ENCODE data around the gene CCDC92B. TPM values are rescaled to one million over a fixed set of nuclear protein-coding genes. Genes with fewer than 3 reads are reported as not detected.

The CCDC92B gene
- total RNA-seq, 1 donor from 2014 or later, result 1.3 TPM

DNA sequence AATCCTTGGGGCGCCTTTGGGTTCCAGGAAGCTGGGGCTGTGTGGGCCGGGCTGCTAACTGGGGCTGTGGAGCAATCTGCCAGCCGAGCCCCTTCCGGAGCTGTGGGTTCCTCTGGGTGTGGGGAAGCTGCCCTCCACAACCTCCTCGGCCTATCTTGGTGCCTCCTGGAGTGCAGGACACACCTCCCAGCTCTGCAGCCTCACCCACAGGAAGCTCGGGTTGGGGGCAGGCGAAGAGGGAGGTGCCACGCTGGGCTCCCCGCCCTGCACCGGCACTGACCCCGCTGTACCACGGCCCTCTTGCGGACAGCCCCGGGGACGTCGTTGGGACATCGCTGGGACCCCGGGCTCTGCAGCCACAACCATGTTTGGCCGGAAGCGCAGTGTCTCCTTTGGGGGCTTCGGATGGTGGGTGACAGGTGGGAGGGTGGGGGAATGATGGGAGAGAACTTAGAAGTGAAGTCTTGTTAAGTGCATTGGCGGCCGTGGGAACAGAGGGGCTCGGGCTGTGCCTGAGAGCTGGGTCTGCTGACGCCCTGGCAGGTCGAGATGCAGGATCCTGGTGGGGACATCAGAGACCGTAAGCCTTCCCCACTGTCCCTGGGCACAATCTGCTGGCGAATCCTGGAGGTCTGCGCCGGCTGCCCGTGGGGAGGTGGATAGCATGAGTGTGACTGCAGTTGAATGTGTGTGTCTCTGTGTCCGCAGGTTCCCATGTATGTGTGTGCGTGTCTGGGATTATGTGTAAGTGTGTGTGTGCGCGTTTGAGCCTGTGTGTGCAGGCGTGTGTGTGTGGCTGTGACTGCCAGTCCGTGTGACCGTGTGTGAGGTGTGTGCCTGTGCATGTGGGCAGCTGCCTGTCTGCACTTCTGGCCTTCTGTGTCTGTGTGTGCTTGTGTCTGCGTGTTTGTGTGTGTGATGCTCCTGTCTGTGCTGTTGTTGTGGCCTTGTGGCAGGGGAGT lies 47.0 kb upstream of the CCDC92B start, which contains the start of gene RAP1GAP2:
TSS of gene RAP1GAP2 (plus strand) at position 275 of the 962 bp plus-strand sequence. CDS start at position 365, 90 bp downstream.
- TF ChIP-seq, protein P1, sequence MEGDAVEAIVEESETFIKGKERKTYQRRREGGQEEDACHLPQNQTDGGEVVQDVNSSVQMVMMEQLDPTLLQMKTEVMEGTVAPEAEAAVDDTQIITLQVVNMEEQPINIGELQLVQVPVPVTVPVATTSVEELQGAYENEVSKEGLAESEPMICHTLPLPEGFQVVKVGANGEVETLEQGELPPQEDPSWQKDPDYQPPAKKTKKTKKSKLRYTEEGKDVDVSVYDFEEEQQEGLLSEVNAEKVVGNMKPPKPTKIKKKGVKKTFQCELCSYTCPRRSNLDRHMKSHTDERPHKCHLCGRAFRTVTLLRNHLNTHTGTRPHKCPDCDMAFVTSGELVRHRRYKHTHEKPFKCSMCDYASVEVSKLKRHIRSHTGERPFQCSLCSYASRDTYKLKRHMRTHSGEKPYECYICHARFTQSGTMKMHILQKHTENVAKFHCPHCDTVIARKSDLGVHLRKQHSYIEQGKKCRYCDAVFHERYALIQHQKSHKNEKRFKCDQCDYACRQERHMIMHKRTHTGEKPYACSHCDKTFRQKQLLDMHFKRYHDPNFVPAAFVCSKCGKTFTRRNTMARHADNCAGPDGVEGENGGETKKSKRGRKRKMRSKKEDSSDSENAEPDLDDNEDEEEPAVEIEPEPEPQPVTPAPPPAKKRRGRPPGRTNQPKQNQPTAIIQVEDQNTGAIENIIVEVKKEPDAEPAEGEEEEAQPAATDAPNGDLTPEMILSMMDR (conservative IDR thresholded peaks at IDR 0.05), result no peak
- Mint-ChIP-seq H3K9me3 (no peaks in the 10 kb centered on the region), H3K36me3 (no peaks in the 10 kb centered on the region), H3K4me1 (ENCODE audit: unreplicated experiment) (peaks cover 3% of the 10 kb centered on the region), H3K27me3 (peaks cover 17% of the 10 kb centered on the region), H3K4me3 (no peak within 1 kb of the TSS), H3K27ac (no peak within 1 kb of the TSS)
- DNase-seq (ENCODE audit: extremely low spot score, unreplicated experiment), result no peak

DNA sequence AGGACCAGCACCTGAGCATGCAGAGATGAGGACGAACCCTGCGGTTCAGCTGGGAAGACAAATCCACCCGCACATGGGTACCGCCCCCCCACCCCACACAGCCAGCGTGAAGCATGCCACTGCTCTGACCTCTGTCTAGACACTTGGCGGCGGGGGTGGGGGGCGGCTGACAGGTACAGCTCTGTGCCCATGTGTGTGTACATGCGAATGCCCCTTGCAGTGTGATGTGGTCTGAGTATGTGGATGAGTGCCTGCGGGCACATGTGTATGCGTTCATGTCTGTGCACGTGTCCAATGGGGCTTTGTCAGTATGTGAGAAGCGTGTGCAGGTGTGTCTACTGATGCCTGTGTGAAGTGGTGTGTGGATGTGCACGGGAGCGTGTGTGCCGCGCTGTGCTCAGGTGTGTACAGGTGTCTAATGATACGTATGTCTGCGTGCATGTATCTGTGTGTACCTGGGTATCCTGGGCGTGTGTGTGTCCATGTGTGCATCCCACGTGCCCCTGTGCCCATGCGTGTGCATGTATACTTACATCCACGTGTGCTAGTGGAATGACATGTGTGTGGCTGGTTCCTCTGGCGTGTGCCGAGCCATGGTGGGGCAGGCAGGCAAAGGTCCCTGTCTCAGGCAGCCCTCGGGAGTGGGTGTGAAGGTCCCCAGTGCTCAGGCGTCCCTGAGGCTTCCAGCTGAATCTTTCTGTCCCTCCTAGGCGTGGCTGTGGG lies 46.1 kb upstream of the CCDC92B start:
- no peaks in the 10 kb centered on the region for H3K36me3 Mint-ChIP-seq
- TF ChIP-seq, protein P1 (conservative IDR thresholded peaks at IDR 0.05), result no peak
- no peak overlapping the region for H3K4me3 Mint-ChIP-seq
- no peak overlapping the region for H3K27ac Mint-ChIP-seq
- no peaks in the 10 kb centered on the region for H3K9me3 Mint-ChIP-seq
- DNase-seq (ENCODE audit: extremely low spot score, unreplicated experiment), result no peak
- peaks cover 17% of the 10 kb centered on the region for H3K27me3 Mint-ChIP-seq
- peaks cover 3% of the 10 kb centered on the region for H3K4me1 Mint-ChIP-seq (ENCODE audit: unreplicated experiment)

DNA sequence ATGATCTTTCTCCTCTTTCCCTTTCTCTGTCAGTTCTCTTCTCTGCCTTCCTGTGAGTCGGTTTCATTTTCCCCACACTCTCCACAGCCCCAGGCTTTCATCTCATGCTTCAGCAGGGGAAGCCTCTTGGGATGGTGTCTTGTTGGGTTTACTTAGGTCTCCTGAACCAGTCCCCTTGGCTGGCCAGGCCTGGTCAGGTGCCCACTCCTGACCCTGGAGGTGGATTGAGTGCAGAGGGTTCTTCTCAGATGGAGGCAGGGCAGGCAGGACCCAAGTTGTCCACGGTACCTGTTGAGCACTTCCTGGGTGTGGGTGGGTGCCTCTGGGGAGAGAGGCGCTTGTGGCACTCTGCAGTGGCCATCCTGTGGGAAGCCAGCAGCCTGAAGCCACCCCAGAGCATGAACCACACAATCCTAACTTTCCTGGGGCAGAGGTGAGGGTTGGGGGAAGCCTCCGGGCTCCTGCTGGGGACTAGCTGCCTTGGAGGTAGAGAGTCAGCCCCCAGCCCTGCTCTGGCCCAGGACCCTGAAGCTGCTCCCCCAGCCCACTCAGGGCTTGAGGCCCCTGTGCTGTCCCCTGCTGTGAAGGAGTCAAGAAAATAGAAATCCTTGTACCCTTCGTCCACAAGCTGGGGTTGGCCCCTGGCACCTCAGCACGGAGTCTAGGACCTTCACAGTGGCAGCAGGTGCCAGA lies 44.8 kb upstream of the CCDC92B start:
- Mint-ChIP-seq H3K4me3 (no peak overlapping the region), H3K9me3 (no peaks in the 10 kb centered on the region), H3K27ac (no peak overlapping the region), H3K36me3 (no peaks in the 10 kb centered on the region), H3K27me3 (peaks cover 13% of the 10 kb centered on the region), H3K4me1 (ENCODE audit: unreplicated experiment) (peaks cover 3% of the 10 kb centered on the region)
- TF ChIP-seq, protein P1 (conservative IDR thresholded peaks at IDR 0.05), result no peak
- no peak for DNase-seq (ENCODE audit: extremely low spot score, unreplicated experiment)

DNA sequence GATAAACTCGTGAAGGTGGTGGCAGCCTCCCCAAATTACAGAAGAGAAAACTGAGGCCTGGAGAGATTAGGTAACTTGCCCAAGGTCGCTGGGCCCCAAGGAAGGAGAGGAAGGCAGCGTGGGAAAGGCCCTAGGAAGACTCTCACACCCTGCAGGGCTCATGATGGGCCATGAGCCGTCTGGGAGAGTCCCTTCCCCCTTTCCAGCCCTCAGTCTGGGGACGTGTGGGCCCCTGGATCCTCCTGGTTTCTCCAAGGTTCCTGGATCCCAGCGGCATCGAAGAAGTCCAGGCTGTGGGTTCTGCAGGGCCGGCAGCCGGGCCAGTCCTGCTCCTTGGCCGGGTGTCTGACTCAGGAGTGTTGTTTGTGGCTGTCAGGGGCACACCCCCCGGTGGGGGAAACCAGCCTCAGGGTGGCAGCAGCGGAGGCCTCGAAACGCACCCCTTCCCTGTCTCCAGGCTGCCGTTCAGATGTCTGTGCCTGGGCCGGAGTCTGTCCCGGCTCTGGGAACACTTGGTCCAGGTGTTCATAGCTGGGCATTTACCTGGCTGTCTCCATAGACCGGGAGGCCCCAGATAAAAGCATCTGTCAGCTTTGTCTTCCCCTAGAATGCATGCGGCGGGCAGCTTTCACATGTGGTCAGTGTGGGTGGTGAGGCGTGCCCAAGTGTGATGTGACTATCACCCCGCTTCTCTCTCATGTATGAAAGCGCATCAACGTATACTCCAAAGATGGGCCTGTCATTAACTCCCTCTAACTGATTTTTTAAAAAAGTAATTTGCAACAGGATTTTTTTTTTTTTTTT lies 43.1 kb upstream of the CCDC92B start:
- H3K27ac Mint-ChIP-seq, result no peak overlapping the region
- no peaks in the 10 kb centered on the region for H3K4me1 Mint-ChIP-seq (ENCODE audit: unreplicated experiment)
- TF ChIP-seq, protein P1 (conservative IDR thresholded peaks at IDR 0.05), result no peak
- no peaks in the 10 kb centered on the region for H3K9me3 Mint-ChIP-seq
- DNase-seq (ENCODE audit: extremely low spot score, unreplicated experiment), result no peak
- peaks cover 4% of the 10 kb centered on the region for H3K27me3 Mint-ChIP-seq
- H3K4me3 Mint-ChIP-seq, result no peak overlapping the region
- no peaks in the 10 kb centered on the region for H3K36me3 Mint-ChIP-seq

DNA sequence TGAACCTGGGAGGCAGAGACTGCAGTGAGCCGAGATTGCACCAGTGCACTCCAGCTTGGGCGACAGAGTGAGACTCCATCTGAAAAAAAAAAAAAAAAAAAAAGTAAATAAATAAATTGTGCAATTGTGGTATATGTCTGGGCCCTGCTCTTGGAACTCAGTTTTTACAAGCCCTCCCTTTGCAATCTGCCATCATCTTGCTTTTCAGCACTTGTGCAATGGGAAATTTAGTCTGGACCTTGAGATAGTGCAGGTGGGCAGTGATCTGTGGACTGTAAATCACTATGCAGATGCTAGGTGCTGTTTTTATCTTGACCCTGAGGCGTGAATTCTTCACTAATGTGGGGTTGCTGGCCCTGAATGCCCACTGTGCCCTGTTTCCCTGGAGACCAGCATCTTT lies 40.2 kb upstream of the CCDC92B start:
- Mint-ChIP-seq H3K27ac (no peak overlapping the region), H3K27me3 (no peaks in the 10 kb centered on the region), H3K4me1 (ENCODE audit: unreplicated experiment) (peaks cover 6% of the 10 kb centered on the region), H3K9me3 (no peaks in the 10 kb centered on the region), H3K36me3 (no peaks in the 10 kb centered on the region), H3K4me3 (no peak overlapping the region)
- TF ChIP-seq, protein P1 (conservative IDR thresholded peaks at IDR 0.05), result no peak
- no peak for DNase-seq (ENCODE audit: extremely low spot score, unreplicated experiment)

Measured in type B pancreatic cell (in vitro differentiated cells).